H9 (cell line): ENCODE measurements around the gene SEZ6. TPM values are rescaled to one million over a fixed set of nuclear protein-coding genes. Genes with fewer than 3 reads are reported as not detected.

Source experiments
- DNase-seq: peaks from one replicate; pipeline ENCODE4 v3.0.0-alpha.2; 2017
- H2AFZ ChIP-seq: one replicate; pipeline ENCODE4 v1.6.1; 2013; ENCODE audit warnings: mild to moderate bottlenecking, low read length, control low read depth, moderate library complexity
- H2AK5ac ChIP-seq: 2 replicates; pipeline ENCODE4 v1.6.1; 2013; ENCODE audit warnings: low read length, control low read depth, mixed read lengths; ENCODE audit not compliant: insufficient read length
- H2BK120ac ChIP-seq: one replicate; pipeline ENCODE4 v1.6.1; 2013; ENCODE audit warnings: low read depth, mild to moderate bottlenecking, low read length, control low read depth, inconsistent platforms; ENCODE audit not compliant: poor library complexity, severe bottlenecking
- H2BK12ac ChIP-seq: 2 replicates; pipeline ENCODE4 v1.6.1; 2013; ENCODE audit warnings: low read length, control low read depth, mixed read lengths, low read depth; ENCODE audit not compliant: insufficient read length
- H2BK15ac ChIP-seq: 2 replicates; pipeline ENCODE4 v1.6.1; 2013; ENCODE audit warnings: low read depth, low read length, control low read depth
- H2BK20ac ChIP-seq: one replicate; pipeline ENCODE4 v1.6.1; 2013; ENCODE audit warnings: low read depth, mild to moderate bottlenecking, low read length, control low read depth, inconsistent platforms; ENCODE audit not compliant: poor library complexity, severe bottlenecking
- H2BK5ac ChIP-seq: 2 replicates; pipeline ENCODE4 v1.6.1; 2013; ENCODE audit warnings: low read length, control low read depth, mixed read lengths; ENCODE audit not compliant: insufficient read length
- H3K14ac ChIP-seq: 2 replicates; pipeline ENCODE4 v1.6.1; 2013; ENCODE audit warnings: low read length, control low read depth; ENCODE audit not compliant: insufficient read depth
- H3K18ac ChIP-seq: 2 replicates; pipeline ENCODE4 v1.6.1; 2013; ENCODE audit warnings: low read depth, mild to moderate bottlenecking, mixed read lengths, low read length, control low read depth; ENCODE audit not compliant: insufficient read length
- H3K23ac ChIP-seq: 2 replicates; pipeline ENCODE4 v1.6.1; 2013; ENCODE audit warnings: low read length, control low read depth, mixed read lengths, low read depth; ENCODE audit not compliant: insufficient read length
- H3K23me2 ChIP-seq: 2 replicates; pipeline ENCODE4 v1.6.1; 2013; ENCODE audit warnings: low read depth, mild to moderate bottlenecking, mixed read lengths, low read length, control low read depth; ENCODE audit not compliant: insufficient read length, poor library complexity, severe bottlenecking
- H3K27ac ChIP-seq: 2 replicates; pipeline ENCODE4 v1.5.1; 2013; ENCODE audit warnings: low read length, control low read depth, mixed read lengths, low read depth; ENCODE audit not compliant: insufficient read length
- H3K27me3 ChIP-seq: 2 replicates; pipeline ENCODE4 v1.6.1; 2013; ENCODE audit warnings: low read length, control low read depth, inconsistent platforms; ENCODE audit not compliant: insufficient read depth
- H3K4ac ChIP-seq: 2 replicates; pipeline ENCODE4 v1.6.1; 2013; ENCODE audit warnings: low read depth, mild to moderate bottlenecking, control low read depth, inconsistent platforms, low read length, moderate library complexity
- H3K4me1 ChIP-seq: 2 replicates; pipeline ENCODE4 v1.6.1; 2013; ENCODE audit warnings: low read length, control low read depth, inconsistent platforms; ENCODE audit not compliant: insufficient read depth
- H3K4me2 ChIP-seq: 2 replicates; pipeline ENCODE4 v1.6.1; 2013; ENCODE audit warnings: low read length, control low read depth, mixed read lengths; ENCODE audit not compliant: insufficient read length, insufficient read depth
- H3K56ac ChIP-seq: 2 replicates; pipeline ENCODE4 v1.6.1; 2013; ENCODE audit warnings: low read depth, mild to moderate bottlenecking, mixed read lengths, low read length, control low read depth; ENCODE audit not compliant: insufficient read length
- H3K79me1 ChIP-seq: 2 replicates; pipeline ENCODE4 v1.6.1; 2013; ENCODE audit warnings: low read depth, mild to moderate bottlenecking, moderate library complexity, low read length, control low read depth, inconsistent platforms; ENCODE audit not compliant: insufficient read depth, poor library complexity, severe bottlenecking
- H3K79me2 ChIP-seq: 2 replicates; pipeline ENCODE4 v1.6.1; 2013; ENCODE audit warnings: low read length, control low read depth, inconsistent platforms; ENCODE audit not compliant: insufficient read depth
- H3K9ac ChIP-seq: 2 replicates; pipeline ENCODE4 v1.6.1; 2013; ENCODE audit warnings: low read length, control low read depth, mixed read lengths; ENCODE audit not compliant: insufficient read length; ENCODE audit errors: extremely low read depth
- H3K9me3 ChIP-seq: one replicate; pipeline ENCODE4 v1.6.1; 2013; ENCODE audit warnings: low read depth, low read length, inconsistent platforms; ENCODE audit not compliant: control insufficient read depth
- H3T11ph ChIP-seq: one replicate; pipeline ENCODE4 v1.6.1; 2013; ENCODE audit warnings: mild to moderate bottlenecking, low read length, control low read depth, inconsistent platforms
- H4K20me1 ChIP-seq: one replicate; pipeline ENCODE4 v1.6.1; 2013; ENCODE audit not compliant: control insufficient read depth, insufficient read length, insufficient read depth
- H4K5ac ChIP-seq: 2 replicates; pipeline ENCODE4 v1.6.1; 2013; ENCODE audit warnings: low read depth, mild to moderate bottlenecking, mixed read lengths, low read length, control low read depth; ENCODE audit not compliant: insufficient read length
- H4K8ac ChIP-seq: replicated peaks from 2 replicates; pipeline ENCODE4 v1.6.1; 2013; ENCODE audit warnings: low read length, control low read depth, mixed read lengths, low read depth; ENCODE audit not compliant: insufficient read length
- H4K91ac ChIP-seq: 2 replicates; pipeline ENCODE4 v1.6.1; 2013; ENCODE audit warnings: low read depth, mild to moderate bottlenecking, moderate library complexity, mixed read lengths, low read length, control low read depth; ENCODE audit not compliant: insufficient read length
- H3K27ac Mint-ChIP-seq, 3 experiments: 2 replicates in 2 of 3; 3 replicates in 1 of 3; pipeline ENCODE4 v1.8.0; 2020 to 2021; ENCODE audit warnings: mixed read lengths in 3 of 3, mild to moderate bottlenecking in 1 of 3, moderate library complexity in 1 of 3
- H3K27me3 Mint-ChIP-seq: 2 replicates; pipeline ENCODE4 v1.8.0; 2021; ENCODE audit warnings: low read depth, mild to moderate bottlenecking, moderate library complexity, mixed read lengths
- H3K36me3 Mint-ChIP-seq, 3 experiments: 2 replicates in 2 of 3; 3 replicates in 1 of 3; pipeline ENCODE4 v1.8.0; 2020 to 2021; ENCODE audit warnings: low read depth in 3 of 3, mixed read lengths in 3 of 3; ENCODE audit not compliant: insufficient read depth in 1 of 3
- H3K4me1 Mint-ChIP-seq, 2 experiments: 2 replicates each; pipeline ENCODE4 v1.8.0; 2020; ENCODE audit warnings: mixed read lengths in 2 of 2
- H3K4me3 Mint-ChIP-seq, 2 experiments: 2 replicates in 1 of 2; 3 replicates in 1 of 2; pipeline ENCODE4 v1.8.0; 2020 to 2021; ENCODE audit warnings: mild to moderate bottlenecking in 2 of 2, mixed read lengths in 2 of 2, moderate library complexity in 1 of 2
- H3K9me3 Mint-ChIP-seq, 2 experiments: 2 replicates in 1 of 2; 3 replicates in 1 of 2; pipeline ENCODE4 v1.8.0; 2020; ENCODE audit warnings: mild to moderate bottlenecking in 2 of 2, mixed read lengths in 2 of 2, moderate library complexity in 1 of 2
- CTCF ChIP-seq: fragments of 200-600 bp; sonication (generic); conservative IDR thresholded peaks from 3 replicates; pipeline ENCODE4 v1.8.0; 2021; ENCODE audit warnings: antibody characterized with exemption, mild to moderate bottlenecking
- WGBS: extraction: QIAGEN DNeasy Blood & Tissue Kit; methylation state at CpG from one replicate; pipeline ENCODE4 v1.1.7; 2013; ENCODE audit warnings: missing lambda C conversion rate, low lambda C conversion rate, mixed read lengths; ENCODE audit not compliant: insufficient read length; ENCODE audit errors: extremely low coverage; 5-methylcytosine and 5-hydroxymethylcytosine counted together
- total RNA-seq: library from RNA; stranded (reverse); gene quantifications from 2 replicates; pipeline ENCODE4 v1.2.1, GENCODE V29; 2021

The SEZ6 gene
- total RNA-seq, 1 experiment from 2014 or later = 1.8 TPM

DNA sequence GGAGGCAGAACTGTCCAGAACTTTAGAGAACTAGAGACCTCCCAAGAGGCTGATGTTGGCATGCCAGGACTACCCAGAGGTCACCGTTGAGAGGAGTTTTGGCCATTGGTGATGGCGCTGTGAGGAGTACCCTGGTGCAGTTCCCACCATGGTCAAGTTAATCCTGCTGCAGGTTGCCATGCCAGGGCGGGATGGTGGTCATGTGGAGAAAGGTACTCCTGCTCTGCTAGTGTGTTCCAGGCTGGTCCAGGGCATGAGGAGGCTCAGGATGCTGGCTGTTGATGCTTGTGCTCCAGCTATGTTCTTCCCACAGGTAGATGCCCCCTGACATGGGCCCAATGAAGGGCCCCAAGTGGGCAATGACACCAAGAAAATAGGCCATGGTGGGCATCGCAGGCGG, 50.4 kb downstream of the SEZ6 start:
- H2BK15ac ChIP-seq = no peak overlapping the region
- no peak overlapping the region for H2BK120ac ChIP-seq
- H4K91ac ChIP-seq = no peak overlapping the region
- no peak overlapping the region for H3K4me2 ChIP-seq
- no peak overlapping the region for H3K4ac ChIP-seq
- H3K14ac ChIP-seq = no peak overlapping the region
- Mint-ChIP-seq H3K4me1 (peaks cover 11 to 14% of the 10 kb centered on the region in 2 experiments), H3K9me3 (no peaks in the 10 kb centered on the region), H3K27ac (no peak overlapping the region), H3K36me3 (no peaks in the 10 kb centered on the region; a peak in 1 of 7 replicates), H3K4me3 (no peak overlapping the region), H3K27me3 (no peaks in the 10 kb centered on the region; the same call in 1 of the 2 replicates)
- H4K5ac ChIP-seq = no peak overlapping the region
- no peak overlapping the region for H3K27ac ChIP-seq
- no peak overlapping the region for H3K9ac ChIP-seq
- no peak overlapping the region for H3K23ac ChIP-seq
- 0 out of 2 replicates have a peak, but pooled peaks cover 3% of the 10 kb centered on the region for H3K79me2 ChIP-seq
- H2BK5ac ChIP-seq = no peak overlapping the region
- no CpG with 5 or more reads among the region's 5 CpGs for WGBS
- no peaks in the 10 kb centered on the region for H4K20me1 ChIP-seq
- H3K18ac ChIP-seq = no peak overlapping the region
- TF ChIP-seq CTCF = no peak
- no peak overlapping the region for H2BK20ac ChIP-seq
- DNase-seq = no peak
- no peak overlapping the region for H4K8ac ChIP-seq
- no peaks in the 10 kb centered on the region for H3K79me1 ChIP-seq
- H2AFZ ChIP-seq = no peak overlapping the region
- no peak overlapping the region for H2BK12ac ChIP-seq
- H3K27me3 ChIP-seq = no peaks in the 10 kb centered on the region
- peaks cover 9% of the 10 kb centered on the region; the same call in 1 of the 2 replicates for H3K4me1 ChIP-seq
- no peaks in the 10 kb centered on the region for H3K9me3 ChIP-seq
- H3T11ph ChIP-seq = no peak overlapping the region
- peaks cover 4% of the 10 kb centered on the region for H3K23me2 ChIP-seq
- H2AK5ac ChIP-seq = no peak overlapping the region
- no peak overlapping the region for H3K56ac ChIP-seq
